Stimulated activated CD8-positive, alpha-beta memory T cell treated with anti-CD3 and anti-CD28 coated beads, Interleukin-4, amount 100 ng/mL, for 24 hours (primary cell): ENCODE measurements around the gene PSME1.
"Not testable (repeated sequence)": the region's sequence is repeated elsewhere in the genome, so short reads cannot be mapped to it uniquely, and the experiment has no call there.

Experiments
- DNase-seq: peaks from one replicate; pipeline ENCODE4 v3.0.0-alpha.2; 2020; ENCODE audit warnings: low read depth

PSME1 gene

GRCh38 chr14:24105609-24106239 lies 30.3 kb upstream of the PSME1 start:
- not testable (repeated sequence) for DNase-seq

GRCh38 chr14:24106672-24107271 lies 29.2 kb upstream of the PSME1 start:
- no peak for DNase-seq

- DNase-seq = no peak
Observed at GRCh38 chr14:24108336-24108874, 27.6 kb upstream of the PSME1 start.

- DNase-seq = no peak
Observed at GRCh38 chr14:24110060-24110459, 25.9 kb upstream of the PSME1 start.

- no peak for DNase-seq
Observed at GRCh38 chr14:24110523-24110922, 25.5 kb upstream of the PSME1 start.

- DNase-seq = no peak
Observed at GRCh38 chr14:24113379-24113800, 22.6 kb upstream of the PSME1 start.

GRCh38 chr14:24113801-24114531 lies 22.0 kb upstream of the PSME1 start:
- peak; percentile 66 for DNase-seq

- DNase-seq = peak; percentile 97
Observed at GRCh38 chr14:24114532-24115421, 21.2 kb upstream of the PSME1 start, which contains the start of the genes DCAF11 and NRL. DCAF11 (plus strand) TSS chr14:24114777; CDS start chr14:24115595, 818 bp downstream. NRL (minus strand) TSS chr14:24114949; CDS start chr14:24082848, 32,101 bp downstream.

GRCh38 chr14:24115422-24116127 lies 20.4 kb upstream of the PSME1 start:
- no peak for DNase-seq

GRCh38 chr14:24116128-24116814 lies 19.7 kb upstream of the PSME1 start:
- no peak for DNase-seq

- DNase-seq = no peak
Observed at GRCh38 chr14:24117179-24117578, 18.8 kb upstream of the PSME1 start.

- no peak for DNase-seq
Observed at GRCh38 chr14:24119691-24120090, 16.3 kb upstream of the PSME1 start.

GRCh38 chr14:24121210-24121609 lies 14.8 kb upstream of the PSME1 start:
- no peak for DNase-seq

- DNase-seq = no peak
Observed at GRCh38 chr14:24122416-24122815, 13.6 kb upstream of the PSME1 start.

GRCh38 chr14:24122898-24123297 lies 13.1 kb upstream of the PSME1 start:
- DNase-seq = no peak

GRCh38 chr14:24123424-24124417 lies 12.3 kb upstream of the PSME1 start:
- no peak for DNase-seq

GRCh38 chr14:24126939-24127338 lies 9.1 kb upstream of the PSME1 start:
- DNase-seq = no peak

GRCh38 chr14:24127673-24128072 lies 8.3 kb upstream of the PSME1 start:
- DNase-seq = no peak

- DNase-seq = no peak
Observed at GRCh38 chr14:24129410-24129998, 6.5 kb upstream of the PSME1 start.
